ENCODE results near the gene USP17L15. TPM values are rescaled to one million over a fixed set of nuclear protein-coding genes. Genes with fewer than 3 reads are reported as not detected.
"Not testable (repeated sequence)": the region's sequence is repeated elsewhere in the genome, so short reads cannot be mapped to it uniquely, and the experiment has no call there.

Gene USP17L15, protein sequence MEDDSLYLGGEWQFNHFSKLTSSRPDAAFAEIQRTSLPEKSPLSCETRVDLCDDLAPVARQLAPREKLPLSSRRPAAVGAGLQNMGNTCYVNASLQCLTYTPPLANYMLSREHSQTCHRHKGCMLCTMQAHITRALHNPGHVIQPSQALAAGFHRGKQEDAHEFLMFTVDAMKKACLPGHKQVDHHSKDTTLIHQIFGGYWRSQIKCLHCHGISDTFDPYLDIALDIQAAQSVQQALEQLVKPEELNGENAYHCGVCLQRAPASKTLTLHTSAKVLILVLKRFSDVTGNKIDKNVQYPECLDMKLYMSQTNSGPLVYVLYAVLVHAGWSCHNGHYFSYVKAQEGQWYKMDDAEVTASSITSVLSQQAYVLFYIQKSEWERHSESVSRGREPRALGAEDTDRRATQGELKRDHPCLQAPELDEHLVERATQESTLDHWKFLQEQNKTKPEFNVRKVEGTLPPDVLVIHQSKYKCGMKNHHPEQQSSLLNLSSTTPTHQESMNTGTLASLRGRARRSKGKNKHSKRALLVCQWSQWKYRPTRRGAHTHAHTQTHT
- total RNA-seq (2016; rRNA removed; fragmentation: Illumina TruSeq; extraction: Trizol) (not detected in 2 replicates), polyA plus RNA-seq (2011; rRNA removed) (not detected in 2 replicates), polyA minus RNA-seq (2011; rRNA and poly(A)+ RNA removed; ENCODE audit: low replicate concordance) (not detected in 2 replicates), Bru-seq, nascent RNA (not detected), BruChase-seq, experiment 1, labeled RNA remaining after a 6-hour chase (not detected), BruChase-seq, experiment 2, labeled RNA remaining after a 2-hour chase (not detected)
- not detected in 2 replicates for total RNA-seq (2016; cell fraction: cytosol; rRNA removed; fragmentation: Illumina TruSeq; extraction: Trizol; ENCODE audit: low read depth)
- not detected in 2 replicates for total RNA-seq (2016; cell fraction: insoluble cytoplasmic fraction; rRNA removed; fragmentation: Illumina TruSeq; extraction: Trizol)
- not detected in 2 replicates for total RNA-seq (2016; cell fraction: membrane; rRNA removed; fragmentation: Illumina TruSeq; extraction: Trizol)
- not detected in 2 replicates for total RNA-seq (2016; cell fraction: nucleus; rRNA removed; fragmentation: Illumina TruSeq; extraction: Trizol)
- polyA plus RNA-seq (2011; cell fraction: cytosol; rRNA removed) = not detected in 2 replicates
- polyA plus RNA-seq (2011; cell fraction: nucleus; rRNA removed) = not detected in 2 replicates
- polyA plus RNA-seq (2012) = not detected in 2 replicates
- not detected in 2 replicates for polyA plus RNA-seq (2016; cell fraction: cytosol; fragmentation: Illumina TruSeq; extraction: Trizol; ENCODE audit: low read depth)
- not detected in 2 replicates for polyA plus RNA-seq (2016; cell fraction: insoluble cytoplasmic fraction; fragmentation: Illumina TruSeq; extraction: Trizol; ENCODE audit: low read depth)
- not detected in 2 replicates for polyA plus RNA-seq (2016; cell fraction: membrane; fragmentation: Illumina TruSeq; extraction: Trizol; ENCODE audit: low read depth)
- polyA plus RNA-seq (2016; cell fraction: nucleus; fragmentation: Illumina TruSeq; extraction: Trizol; ENCODE audit: insufficient read depth, low read depth) = not detected in 2 replicates
- polyA minus RNA-seq (2011; cell fraction: cytosol; rRNA and poly(A)+ RNA removed) = not detected in 2 replicates
- polyA minus RNA-seq (2011; cell fraction: nucleus; rRNA and poly(A)+ RNA removed) = not detected in 2 replicates
- long read RNA-seq, experiment 1 = 0 reads
- long read RNA-seq, experiment 2 = 0 reads

DNA sequence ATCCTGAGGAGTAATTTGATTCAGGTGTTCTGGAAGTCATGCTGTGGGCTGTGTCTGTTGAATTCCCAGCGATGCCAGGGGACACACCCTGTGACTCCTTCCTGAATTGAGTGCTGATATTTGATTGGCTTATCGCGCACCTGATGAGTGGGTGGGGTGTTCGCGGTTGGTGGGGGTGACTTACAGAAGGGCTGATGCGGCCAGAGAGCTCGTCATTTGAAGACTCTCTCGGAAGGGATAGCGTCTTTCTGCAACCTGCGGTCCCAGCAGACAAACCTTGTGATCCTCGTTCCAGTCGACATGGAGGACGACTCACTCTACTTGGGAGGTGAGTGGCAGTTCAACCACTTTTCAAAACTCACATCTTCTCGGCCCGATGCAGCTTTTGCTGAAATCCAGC is at the start of gene USP17L15:
Gene USP17L15, plus strand, starts transcription at position 301 of the 400 bp plus-strand sequence. Its CDS starts 0 bp downstream, at position 301.
- H3K79me2 ChIP-seq (ENCODE audit: insufficient read depth, low read length); intact Hi-C loops (cut with micrococcal nuclease; ENCODE audit: unreplicated experiment); DNase-seq (ENCODE audit: low spot score); H3K27me3 ChIP-seq (ENCODE audit: control insufficient read depth in 1 of 2, insufficient read depth in 2 of 2, low read length in 2 of 2); POLR2A ChIA-PET; H3K9ac ChIP-seq (ENCODE audit: insufficient read depth, low read depth, low read length); H4K20me1 ChIP-seq (ENCODE audit: insufficient read depth, low read length); H3K4me3 ChIP-seq (replicated peaks in 1 of 3; ENCODE audit: insufficient read depth in 1 of 3, low read depth in 2 of 3, low read length in 3 of 3); FAIRE-seq; in situ Hi-C loops (cut with HindIII; ENCODE audit: extremely low pct_ligation_motif_present, low pct_unique_long_range_greater_than_20kb); BruUV-seq (replicated peaks); H3K27ac ChIP-seq (ENCODE audit: extremely low read length, insufficient read depth, low read length); H3K4me2 ChIP-seq (ENCODE audit: low read depth, low read length); CTCF ChIA-PET (ENCODE audit: low intra/inter-chr PET ratio, low total read pairs); H3K4me1 ChIP-seq (ENCODE audit: insufficient read depth, low read length); H3K9me3 ChIP-seq (ENCODE audit: low read length); H3K36me3 ChIP-seq (replicated peaks in 1 of 2; ENCODE audit: control insufficient read depth in 1 of 2, insufficient read depth in 2 of 2, low read length in 2 of 2); ATAC-seq; H2AFZ ChIP-seq (ENCODE audit: low read length): not testable (repeated sequence)
- no CpG with 5 or more reads among the region's 15 CpGs for WGBS (ENCODE audit: low lambda C conversion rate)

DNA sequence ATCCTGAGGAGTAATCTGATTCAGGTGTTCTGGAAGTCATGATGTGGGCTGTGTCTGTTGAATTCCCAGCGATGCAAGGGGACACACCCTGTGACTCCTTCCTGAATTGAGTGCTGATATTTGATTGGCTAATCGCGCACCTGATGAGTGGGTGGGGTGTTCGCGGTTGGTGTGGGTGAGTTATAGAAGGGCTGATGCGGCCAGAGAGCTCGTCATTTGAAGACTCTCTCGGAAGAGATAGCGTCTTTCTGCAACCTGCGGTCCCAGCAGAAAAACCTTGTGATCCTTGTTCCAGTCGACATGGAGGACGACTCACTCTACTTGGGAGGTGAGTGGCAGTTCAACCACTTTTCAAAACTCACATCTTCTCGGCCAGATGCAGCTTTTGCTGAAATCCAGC is 23.8 kb upstream of the USP17L15 start, which contains the start of gene USP17L10:
Gene USP17L10, plus strand, starts transcription at position 301 of the 400 bp plus-strand sequence. Its CDS starts 0 bp downstream, at position 301.
- FAIRE-seq; POLR2A ChIA-PET; H3K79me2 ChIP-seq (ENCODE audit: insufficient read depth, low read length); H3K4me2 ChIP-seq (ENCODE audit: low read depth, low read length); ATAC-seq; H3K9ac ChIP-seq (ENCODE audit: insufficient read depth, low read depth, low read length); H4K20me1 ChIP-seq (ENCODE audit: insufficient read depth, low read length); intact Hi-C loops (cut with micrococcal nuclease; ENCODE audit: unreplicated experiment); H3K27me3 ChIP-seq (ENCODE audit: control insufficient read depth in 1 of 2, insufficient read depth in 2 of 2, low read length in 2 of 2); H3K36me3 ChIP-seq (replicated peaks in 1 of 2; ENCODE audit: control insufficient read depth in 1 of 2, insufficient read depth in 2 of 2, low read length in 2 of 2); H3K9me3 ChIP-seq (ENCODE audit: low read length); H2AFZ ChIP-seq (ENCODE audit: low read length); H3K4me1 ChIP-seq (ENCODE audit: insufficient read depth, low read length); in situ Hi-C loops (cut with HindIII; ENCODE audit: extremely low pct_ligation_motif_present, low pct_unique_long_range_greater_than_20kb); DNase-seq (ENCODE audit: low spot score); CTCF ChIA-PET (ENCODE audit: low intra/inter-chr PET ratio, low total read pairs); H3K4me3 ChIP-seq (replicated peaks in 1 of 3; ENCODE audit: insufficient read depth in 1 of 3, low read depth in 2 of 3, low read length in 3 of 3); H3K27ac ChIP-seq (ENCODE audit: extremely low read length, insufficient read depth, low read length); BruUV-seq (replicated peaks): not testable (repeated sequence)
- WGBS (ENCODE audit: low lambda C conversion rate) = 75% methylated on average over 4 of the region's 13 CpGs

DNA sequence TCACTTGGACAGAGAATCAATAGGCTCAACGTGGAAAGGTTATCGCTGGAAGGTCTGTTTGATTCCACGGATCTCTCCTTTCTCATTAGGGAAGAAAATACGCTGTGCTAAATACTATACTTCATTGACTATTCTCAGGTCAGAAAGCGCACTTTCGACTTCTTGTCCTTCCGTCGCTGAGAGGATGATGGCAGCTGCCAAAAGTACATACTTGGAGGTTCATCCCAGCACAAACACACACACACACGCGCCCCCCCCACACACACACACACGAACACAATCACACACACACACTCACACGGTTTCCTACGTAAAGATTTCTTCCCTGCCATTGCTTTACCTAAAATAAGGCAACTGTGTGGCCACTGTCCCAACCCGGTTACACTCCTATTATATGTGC is 19.5 kb upstream of the USP17L15 start:
- H3K4me2 ChIP-seq (ENCODE audit: low read depth, low read length); CTCF ChIA-PET (ENCODE audit: low intra/inter-chr PET ratio, low total read pairs); H3K4me1 ChIP-seq (ENCODE audit: insufficient read depth, low read length); in situ Hi-C loops (cut with HindIII; ENCODE audit: extremely low pct_ligation_motif_present, low pct_unique_long_range_greater_than_20kb); FAIRE-seq; H3K79me2 ChIP-seq (ENCODE audit: insufficient read depth, low read length); H3K27ac ChIP-seq (ENCODE audit: extremely low read length, insufficient read depth, low read length); H3K36me3 ChIP-seq (replicated peaks in 1 of 2; ENCODE audit: control insufficient read depth in 1 of 2, insufficient read depth in 2 of 2, low read length in 2 of 2); H3K9me3 ChIP-seq (ENCODE audit: low read length); H4K20me1 ChIP-seq (ENCODE audit: insufficient read depth, low read length); ATAC-seq; H2AFZ ChIP-seq (ENCODE audit: low read length); DNase-seq (ENCODE audit: low spot score); H3K4me3 ChIP-seq (replicated peaks in 1 of 3; ENCODE audit: insufficient read depth in 1 of 3, low read depth in 2 of 3, low read length in 3 of 3); POLR2A ChIA-PET; intact Hi-C loops (cut with micrococcal nuclease; ENCODE audit: unreplicated experiment); H3K27me3 ChIP-seq (ENCODE audit: control insufficient read depth in 1 of 2, insufficient read depth in 2 of 2, low read length in 2 of 2); BruUV-seq (replicated peaks); H3K9ac ChIP-seq (ENCODE audit: insufficient read depth, low read depth, low read length): not testable (repeated sequence)
- WGBS (ENCODE audit: low lambda C conversion rate) = 41% methylated on average over 12 of the region's 14 CpGs
